ENCODE results near the gene ZC3H18.

DNA sequence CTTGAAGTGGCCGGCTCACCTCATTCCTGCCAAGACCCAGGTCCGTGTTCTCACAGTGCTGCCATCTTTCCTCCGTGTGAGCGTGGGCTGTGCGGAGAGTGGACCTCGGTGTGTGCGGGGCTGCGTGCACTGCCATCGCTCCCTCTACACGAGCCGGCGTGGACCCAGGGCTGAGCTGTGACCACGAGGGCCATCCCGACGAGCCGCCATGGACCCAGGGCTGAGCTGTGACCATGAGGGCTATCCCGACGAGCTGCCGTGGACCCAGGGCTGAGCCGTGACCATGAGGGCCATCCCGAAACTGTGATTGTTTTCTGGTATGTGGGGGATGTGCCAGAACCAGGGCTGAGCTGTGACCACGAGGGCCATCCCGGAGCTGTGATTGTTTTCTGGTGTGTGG lies 101.6 kb downstream of the ZC3H18 start:
- TF ChIP-seq, protein P1, sequence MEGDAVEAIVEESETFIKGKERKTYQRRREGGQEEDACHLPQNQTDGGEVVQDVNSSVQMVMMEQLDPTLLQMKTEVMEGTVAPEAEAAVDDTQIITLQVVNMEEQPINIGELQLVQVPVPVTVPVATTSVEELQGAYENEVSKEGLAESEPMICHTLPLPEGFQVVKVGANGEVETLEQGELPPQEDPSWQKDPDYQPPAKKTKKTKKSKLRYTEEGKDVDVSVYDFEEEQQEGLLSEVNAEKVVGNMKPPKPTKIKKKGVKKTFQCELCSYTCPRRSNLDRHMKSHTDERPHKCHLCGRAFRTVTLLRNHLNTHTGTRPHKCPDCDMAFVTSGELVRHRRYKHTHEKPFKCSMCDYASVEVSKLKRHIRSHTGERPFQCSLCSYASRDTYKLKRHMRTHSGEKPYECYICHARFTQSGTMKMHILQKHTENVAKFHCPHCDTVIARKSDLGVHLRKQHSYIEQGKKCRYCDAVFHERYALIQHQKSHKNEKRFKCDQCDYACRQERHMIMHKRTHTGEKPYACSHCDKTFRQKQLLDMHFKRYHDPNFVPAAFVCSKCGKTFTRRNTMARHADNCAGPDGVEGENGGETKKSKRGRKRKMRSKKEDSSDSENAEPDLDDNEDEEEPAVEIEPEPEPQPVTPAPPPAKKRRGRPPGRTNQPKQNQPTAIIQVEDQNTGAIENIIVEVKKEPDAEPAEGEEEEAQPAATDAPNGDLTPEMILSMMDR (IDR thresholded peaks at IDR 0.05; ENCODE audit: low read depth, low read length), result no peak
- no peak for TF ChIP-seq POLR2A (IDR thresholded peaks at IDR 0.05; ENCODE audit: extremely low read depth, insufficient read length)

Measured in NB4 (cell line).